PFSK-1 (cell line): Measurements from ENCODE around the gene CRNKL1.

Source experiments
- FOXP2 ChIP-seq: optimal IDR thresholded peaks from 2 replicates; pipeline ENCODE3; 2011; ENCODE audit warnings: borderline replicate concordance, control low read depth, inconsistent platforms; ENCODE audit not compliant: insufficient read depth; ENCODE audit errors: extremely low read length, extremely low read depth
- POLR2AphosphoS5 ChIP-seq: IDR thresholded peaks from 2 replicates; pipeline ENCODE4 v1.6.1; 2012; ENCODE audit warnings: low read depth, mild to moderate bottlenecking, control low read depth, low read length, moderate library complexity
- REST ChIP-seq, 2 experiments: IDR thresholded peaks; 2 replicates each; pipeline versions ENCODE4 v1.6.1 to v1.8.0; 2011 to 2012; ENCODE audit warnings: low read depth in 2 of 2, low read length in 2 of 2, control low read depth in 1 of 2, inconsistent platforms in 1 of 2, mild to moderate bottlenecking in 1 of 2, moderate library complexity in 1 of 2; ENCODE audit not compliant: insufficient read depth in 1 of 2
- SIN3A ChIP-seq: IDR thresholded peaks from 2 replicates; pipeline ENCODE4 v1.6.1; 2012; ENCODE audit warnings: mild to moderate bottlenecking, low read length, moderate library complexity, borderline replicate concordance; ENCODE audit not compliant: insufficient read depth
- TAF1 ChIP-seq: IDR thresholded peaks from 2 replicates; pipeline ENCODE4 v1.6.1; 2012; ENCODE audit warnings: low read length, control low read depth, borderline replicate concordance; ENCODE audit not compliant: insufficient read depth

The CRNKL1 gene

DNA sequence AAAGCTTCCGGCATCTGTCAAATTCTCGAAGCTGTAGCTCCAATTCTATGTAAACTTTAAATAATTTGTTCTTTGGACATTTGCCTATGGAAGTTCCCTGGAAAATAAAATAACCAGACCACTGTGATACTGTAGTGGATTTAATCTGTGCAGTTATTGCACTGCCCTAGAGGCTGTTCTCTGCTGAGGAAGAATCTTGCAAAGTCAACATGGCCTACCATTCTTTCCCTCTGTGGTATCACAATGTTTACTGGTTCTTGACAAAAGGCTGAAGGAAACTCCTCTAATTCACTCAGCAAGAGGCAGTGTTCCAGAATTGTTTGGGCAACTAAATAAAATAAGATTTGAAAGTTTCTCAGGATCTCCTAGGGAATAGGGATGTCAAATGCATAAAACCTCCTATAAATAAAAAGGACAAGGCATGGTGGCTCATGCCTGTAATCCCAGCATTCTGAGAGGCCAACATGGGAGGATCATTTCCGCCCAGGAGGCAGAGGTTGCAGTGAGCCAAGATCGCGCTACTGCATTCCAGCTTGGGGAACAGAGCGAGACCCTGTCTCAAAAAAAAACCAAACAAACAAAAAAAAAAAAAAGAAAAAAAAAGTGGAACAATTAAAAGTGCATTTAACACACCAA lies 12.4 kb downstream of the CRNKL1 start:
- TF ChIP-seq FOXP2, result no peak
- TF ChIP-seq SIN3A, result no peak
- no peak for TF ChIP-seq POLR2AphosphoS5
- TF ChIP-seq REST (IDR thresholded peaks at IDR 0.05; ENCODE audit: insufficient read depth in 1 of 2, low read depth in 2 of 2, low read length in 2 of 2), result no peak
- no peak for TF ChIP-seq TAF1

- no peak for TF ChIP-seq POLR2AphosphoS5
- TF ChIP-seq TAF1, result no peak
- no peak for TF ChIP-seq FOXP2
- TF ChIP-seq SIN3A, result no peak
Measured at GRCh38 chr20:20038586-20038985, 13.7 kb downstream of the CRNKL1 start.

DNA sequence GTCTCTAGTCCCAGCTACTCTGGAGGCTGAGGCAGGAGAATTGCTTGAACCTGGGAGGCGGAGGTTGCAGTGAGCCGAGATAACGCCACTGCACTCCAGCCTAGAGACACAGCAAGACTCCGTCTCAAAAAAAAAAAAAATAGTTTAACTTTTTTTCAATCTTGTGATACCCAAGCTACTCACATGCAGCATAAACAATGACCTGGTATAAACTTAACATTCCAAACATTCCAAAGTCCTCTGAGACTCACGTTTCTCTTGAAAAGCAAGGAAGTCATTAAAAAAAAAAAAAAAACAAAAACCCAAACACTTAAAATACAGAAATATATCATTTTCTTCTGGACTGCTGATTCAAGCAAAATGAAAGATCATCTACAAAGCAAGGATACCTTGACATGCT lies 14.3 kb downstream of the CRNKL1 start:
- TF ChIP-seq SIN3A (no peak), TAF1 (no peak), REST (IDR thresholded peaks at IDR 0.05; ENCODE audit: insufficient read depth in 1 of 2, low read depth in 2 of 2, low read length in 2 of 2) (no peak), FOXP2 (no peak), POLR2AphosphoS5 (no peak)

DNA sequence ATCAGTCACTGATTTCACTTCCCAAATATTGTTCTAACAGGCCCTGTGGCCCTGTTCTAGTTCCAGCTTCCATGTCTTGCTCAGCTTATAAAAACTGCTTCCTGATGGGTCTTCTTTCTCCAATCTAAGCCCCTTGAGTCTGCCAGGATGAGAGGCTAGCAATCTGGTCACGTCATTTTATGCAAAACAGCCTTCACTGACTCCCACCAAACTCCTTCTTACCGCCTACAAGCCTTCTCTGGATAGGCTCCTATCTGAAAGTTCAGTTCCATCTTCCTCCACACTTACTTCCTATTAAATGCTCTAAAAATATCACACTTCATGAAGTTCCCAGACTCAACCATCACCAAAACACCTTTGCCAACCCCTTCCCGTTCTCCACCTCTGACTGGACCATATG lies 15.5 kb downstream of the CRNKL1 start:
- TF ChIP-seq SIN3A, result no peak
- no peak for TF ChIP-seq TAF1
- TF ChIP-seq POLR2AphosphoS5, result no peak
- TF ChIP-seq FOXP2, result no peak
- TF ChIP-seq REST (IDR thresholded peaks at IDR 0.05; ENCODE audit: insufficient read depth in 1 of 2, low read depth in 2 of 2, low read length in 2 of 2), result no peak

- no peak for TF ChIP-seq POLR2AphosphoS5
- TF ChIP-seq FOXP2, result no peak
- TF ChIP-seq SIN3A, result no peak
- TF ChIP-seq REST (IDR thresholded peaks at IDR 0.05; ENCODE audit: insufficient read depth in 1 of 2, low read depth in 2 of 2, low read length in 2 of 2), result no peak
- TF ChIP-seq TAF1, result no peak
Measured at GRCh38 chr20:20034486-20034885, 17.8 kb downstream of the CRNKL1 start.
